ENCODE results near the gene ERBIN. TPM values are rescaled to one million over a fixed set of nuclear protein-coding genes. Genes with fewer than 3 reads are reported as not detected.

Gene ERBIN
- total and polyA plus RNA-seq, 9 of the 15 experiments (the other 6 are each of a cell fraction or from before 2014, with no cell fraction given), result 11.9 to 72.8 (median 41.7) TPM

GRCh38 chr5:65986796-65987195 lies 60.4 kb downstream of the ERBIN start:
- 66% methylated on average over 3 of the region's 3 CpGs for WGBS (ENCODE audit: insufficient coverage, low coverage, missing lambda C conversion rate)
- H3K36me3 ChIP-seq (ENCODE audit: control insufficient read depth, insufficient read depth, low read length), result peaks cover 7% of the 10 kb centered on the region; the same call in 2 of the 3 replicates
- no TSS peak for BruUV-seq (replicated peaks)
- no peak overlapping the region for H3K4me2 ChIP-seq (ENCODE audit: insufficient read depth, low read length)
- H3K79me2 ChIP-seq (ENCODE audit: control insufficient read depth, insufficient read depth, low read length), result peaks cover 89% of the 10 kb centered on the region
- no peak overlapping the region for H3K9ac ChIP-seq (ENCODE audit: insufficient read depth in 1 of 2, low read depth in 2 of 2, low read length in 2 of 2)
- peaks cover 12 to 26% of the 10 kb centered on the region in 2 experiments for H3K4me1 ChIP-seq (replicated peaks in 1 of 2; ENCODE audit: control insufficient read depth in 2 of 2, insufficient read depth in 2 of 2, low read length in 2 of 2)
- ATAC-seq (no peak), DNase-seq (ENCODE audit: extremely low read depth in 1 of 4, low spot score in 3 of 4) (no peak), FAIRE-seq (no peak)
- H2AFZ ChIP-seq (ENCODE audit: low read depth, low read length), result no peak overlapping the region
- H3K4me3 ChIP-seq, result no peak overlapping the region
- ChIA-PET POLR2A (interaction anchor here (0.5 to 1.2 kb wide), 4 partner anchors 9 to 37 kb away, joined by 3 to 6 read pairs (median 3); no protein-coding TSS in a partner anchor), CTCF (ENCODE audit: low intra/inter-chr PET ratio) (no interaction called here)
- H3K27ac ChIP-seq (ENCODE audit: extremely low read depth, low read depth, low read length), result no peak overlapping the region
- intact Hi-C loops (cut with micrococcal nuclease), result no loop called here
- H3K9me3 ChIP-seq (replicated peaks; ENCODE audit: control insufficient read depth, insufficient read depth, low read depth, low read length), result no peaks in the 10 kb centered on the region
- in situ Hi-C loops (cut with MboI), result no loop called here
- peaks cover 20% of the 10 kb centered on the region; the same call in 1 of the 2 replicates for H4K20me1 ChIP-seq (replicated peaks; ENCODE audit: control insufficient read depth, insufficient read depth, low read length)
- H3K27me3 ChIP-seq (ENCODE audit: control insufficient read depth in 2 of 2, insufficient read depth in 2 of 2, low read length in 2 of 2), result no peaks in the 10 kb centered on the region
- no peak for TF ChIP-seq RREB1 (CRISPR knock-in tag; IDR thresholded peaks at IDR 0.05)
- no peak for TF ChIP-seq ZNF695 (CRISPR knock-in tag; IDR thresholded peaks at IDR 0.05)
- TF ChIP-seq DACH1 (IDR thresholded peaks at IDR 0.05; ENCODE audit: partially characterized antibody), result peak; percentile 18
- H3K9me1 ChIP-seq (ENCODE audit: control insufficient read depth, insufficient read depth, low read length), result no peaks in the 10 kb centered on the region

Measured in K562 (cell line).